Mesenchymal stem cell (in vitro differentiated cells and primary cell): ENCODE measurements around the gene AFAP1.

ENCODE experiments used
- DNase-seq: peaks from one replicate; pipeline ENCODE4 v3.0.0-alpha.2; 2013
- H2AFZ ChIP-seq: one replicate; pipeline ENCODE4 v1.6.1; 2013; ENCODE audit warnings: low read depth, mild to moderate bottlenecking, control low read depth, inconsistent platforms, low read length, moderate library complexity
- H2AK5ac ChIP-seq: 2 replicates; pipeline ENCODE4 v1.6.1; 2013; ENCODE audit warnings: low read length, moderate library complexity, mild to moderate bottlenecking, inconsistent platforms; ENCODE audit not compliant: severe bottlenecking
- H2BK120ac ChIP-seq: one replicate; pipeline ENCODE4 v1.6.1; 2013; ENCODE audit warnings: low read depth, mild to moderate bottlenecking, inconsistent platforms, low read length, moderate library complexity
- H2BK12ac ChIP-seq, 2 experiments: one replicate each; pipeline ENCODE4 v1.6.1; 2013; ENCODE audit warnings: inconsistent platforms in 2 of 2, low read length in 2 of 2, mild to moderate bottlenecking in 2 of 2, moderate library complexity in 2 of 2, control low read depth in 1 of 2
- H2BK15ac ChIP-seq: one replicate; pipeline ENCODE4 v1.6.1; 2013; ENCODE audit warnings: mild to moderate bottlenecking, low read depth, inconsistent platforms; ENCODE audit not compliant: poor library complexity, severe bottlenecking
- H2BK5ac ChIP-seq: 2 replicates; pipeline ENCODE4 v1.6.1; 2013; ENCODE audit warnings: low read depth, mild to moderate bottlenecking, low read length, control low read depth, inconsistent platforms; ENCODE audit not compliant: poor library complexity, severe bottlenecking
- H3K14ac ChIP-seq, 2 experiments: one replicate each; pipeline ENCODE4 v1.6.1; 2013; ENCODE audit warnings: inconsistent platforms in 2 of 2, low read length in 2 of 2, control low read depth in 1 of 2, mild to moderate bottlenecking in 1 of 2, moderate library complexity in 1 of 2
- H3K18ac ChIP-seq, 2 experiments: one replicate each; pipeline ENCODE4 v1.6.1; 2013; ENCODE audit warnings: inconsistent platforms in 2 of 2, low read length in 2 of 2, control low read depth in 1 of 2, low read depth in 1 of 2, mild to moderate bottlenecking in 1 of 2
- H3K23ac ChIP-seq, 2 experiments: one replicate each; pipeline ENCODE4 v1.6.1; 2013; ENCODE audit warnings: inconsistent platforms in 2 of 2, low read length in 2 of 2, mild to moderate bottlenecking in 2 of 2, moderate library complexity in 2 of 2, control low read depth in 1 of 2
- H3K27ac ChIP-seq: 2 replicates; pipeline ENCODE4 v1.5.1; 2013; ENCODE audit warnings: mild to moderate bottlenecking, moderate library complexity, low read length, control low read depth, inconsistent platforms; ENCODE audit not compliant: poor library complexity, severe bottlenecking
- H3K27me3 ChIP-seq, 2 experiments: 2 replicates each; pipeline versions ENCODE4 v1.6.1 to v1.7.0; 2013; ENCODE audit warnings: low read length in 2 of 2, mild to moderate bottlenecking in 2 of 2, moderate library complexity in 2 of 2, control low read depth in 1 of 2, inconsistent platforms in 1 of 2; ENCODE audit not compliant: control insufficient read depth in 1 of 2, insufficient read depth in 1 of 2
- H3K36me3 ChIP-seq, 2 experiments: 2 replicates each; pipeline versions ENCODE4 v1.6.1 to v1.7.0; 2013; ENCODE audit warnings: low read length in 2 of 2, control low read depth in 1 of 2, inconsistent platforms in 1 of 2, low read depth in 1 of 2, mild to moderate bottlenecking in 1 of 2; ENCODE audit not compliant: insufficient read depth in 2 of 2, control insufficient read depth in 1 of 2
- H3K4ac ChIP-seq, 2 experiments: one replicate each; pipeline ENCODE4 v1.6.1; 2013; ENCODE audit warnings: inconsistent platforms in 2 of 2, low read length in 2 of 2, mild to moderate bottlenecking in 2 of 2, moderate library complexity in 2 of 2, control low read depth in 1 of 2, low read depth in 1 of 2
- H3K4me1 ChIP-seq: 2 replicates; pipeline ENCODE4 v1.6.1; 2013; ENCODE audit warnings: low read depth, low read length, control low read depth; ENCODE audit not compliant: control insufficient read depth, insufficient read depth
- H3K4me2 ChIP-seq: 2 replicates; pipeline ENCODE4 v1.6.1; 2013; ENCODE audit warnings: low read length, mild to moderate bottlenecking, inconsistent platforms; ENCODE audit not compliant: poor library complexity, severe bottlenecking
- H3K4me3 ChIP-seq, 2 experiments: 2 replicates each; pipeline versions ENCODE4 v1.5.1 to v1.7.0; 2013; ENCODE audit warnings: low read length in 2 of 2, mild to moderate bottlenecking in 2 of 2, control low read depth in 1 of 2, low read depth in 1 of 2; ENCODE audit not compliant: insufficient read depth in 1 of 2
- H3K79me1 ChIP-seq: replicated peaks from 2 replicates; pipeline ENCODE4 v1.6.1; 2013; ENCODE audit warnings: mild to moderate bottlenecking, control low read depth, low read length, inconsistent platforms; ENCODE audit not compliant: poor library complexity, severe bottlenecking
- H3K9ac ChIP-seq: 2 replicates; pipeline ENCODE4 v1.7.0; 2013; ENCODE audit warnings: mild to moderate bottlenecking, low read length, moderate library complexity
- H3K9me3 ChIP-seq: 2 replicates; pipeline ENCODE4 v1.7.0; 2013; ENCODE audit warnings: mild to moderate bottlenecking, low read length; ENCODE audit not compliant: control insufficient read depth
- H4K8ac ChIP-seq: one replicate; pipeline ENCODE4 v1.6.1; 2013; ENCODE audit warnings: inconsistent platforms, mild to moderate bottlenecking, low read length, moderate library complexity
- H4K91ac ChIP-seq: one replicate; pipeline ENCODE4 v1.6.1; 2013; ENCODE audit warnings: mild to moderate bottlenecking, low read length, inconsistent platforms
- WGBS: methylation state at CpG from one replicate; pipeline ENCODE4 v1.1.7; 2013; ENCODE audit warnings: mixed read lengths; 5-methylcytosine and 5-hydroxymethylcytosine counted together

AFAP1 gene

GRCh38 chr4:7964890-7965662, 25.4 kb upstream of the AFAP1 start:
- peak overlapping the region; percentile 28 for H3K9ac ChIP-seq
- no peak overlapping the region for H2BK5ac ChIP-seq
- no peaks in the 10 kb centered on the region for H3K36me3 ChIP-seq
- H3K27me3 ChIP-seq = no peaks in the 10 kb centered on the region
- H2AFZ ChIP-seq = no peak overlapping the region
- H3K4me1 ChIP-seq = peaks cover 38% of the 10 kb centered on the region
- WGBS = 78% methylated on average over 23 of the region's 23 CpGs
- no peaks in the 10 kb centered on the region for H3K79me1 ChIP-seq
- H2BK15ac ChIP-seq = no peak overlapping the region
- H3K14ac ChIP-seq = peak overlapping the region in 1 of 2 experiments; percentile 22
- H4K91ac ChIP-seq = no peak overlapping the region
- no peak overlapping the region for H2BK120ac ChIP-seq
- H2AK5ac ChIP-seq = no peak overlapping the region
- H3K9me3 ChIP-seq = no peaks in the 10 kb centered on the region
- peak overlapping the region in 1 of 2 experiments; percentile 10 for H3K4me3 ChIP-seq
- H3K23ac ChIP-seq = no peak overlapping the region
- H2BK12ac ChIP-seq = peak overlapping the region in 1 of 2 experiments; percentile 59
- no peak overlapping the region for H3K18ac ChIP-seq
- peak; percentile 57 for DNase-seq
- no peak overlapping the region for H4K8ac ChIP-seq
- H3K4me2 ChIP-seq = no peak overlapping the region
- no peak overlapping the region for H3K27ac ChIP-seq
- H3K4ac ChIP-seq = no peak overlapping the region

- Histone ChIP-seq H3K23ac (no peak overlapping the region), H3K18ac (no peak overlapping the region), H3K9me3 (no peaks in the 10 kb centered on the region), H4K8ac (no peak overlapping the region), H2BK12ac (peak overlapping the region in 1 of 2 experiments; percentile 21), H2BK15ac (no peak overlapping the region), H3K27me3 (no peaks in the 10 kb centered on the region), H2AK5ac (no peak overlapping the region), H2BK120ac (no peak overlapping the region), H3K9ac (peak overlapping the region; percentile 28), H2BK5ac (no peak overlapping the region), H3K27ac (no peak overlapping the region), H3K36me3 (no peaks in the 10 kb centered on the region), H3K4ac (no peak overlapping the region), H3K4me3 (no peak overlapping the region), H4K91ac (peak overlapping the region; percentile 55), H3K14ac (no peak overlapping the region), H3K4me1 (peaks cover 39% of the 10 kb centered on the region), H3K79me1 (no peaks in the 10 kb centered on the region), H2AFZ (no peak overlapping the region), H3K4me2 (no peak overlapping the region)
- WGBS = 76% methylated on average over 4 of the region's 5 CpGs
- DNase-seq = no peak
Measured at GRCh38 chr4:7964459-7964858, 24.8 kb upstream of the AFAP1 start.

GRCh38 chr4:7963691-7964090, 24.0 kb upstream of the AFAP1 start:
- WGBS = 98% methylated on average over 12 of the region's 12 CpGs
- Histone ChIP-seq H3K4ac (no peak overlapping the region), H3K4me1 (peaks cover 37% of the 10 kb centered on the region), H2BK120ac (no peak overlapping the region), H3K18ac (peak overlapping the region in 1 of 2 experiments; percentile 31), H2BK15ac (no peak overlapping the region), H3K36me3 (no peaks in the 10 kb centered on the region), H3K4me3 (no peak overlapping the region), H3K4me2 (no peak overlapping the region), H4K8ac (no peak overlapping the region), H3K9ac (no peak overlapping the region), H2AK5ac (no peak overlapping the region), H3K27me3 (no peaks in the 10 kb centered on the region), H3K14ac (no peak overlapping the region), H3K27ac (no peak overlapping the region), H4K91ac (peak overlapping the region; percentile 1), H3K9me3 (no peaks in the 10 kb centered on the region), H3K23ac (no peak overlapping the region), H2AFZ (no peak overlapping the region), H2BK5ac (no peak overlapping the region), H3K79me1 (no peaks in the 10 kb centered on the region), H2BK12ac (no peak overlapping the region)
- no peak for DNase-seq

GRCh38 chr4:7962609-7963508, 23.2 kb upstream of the AFAP1 start:
- Histone ChIP-seq H3K36me3 (no peaks in the 10 kb centered on the region), H3K4me2 (no peak overlapping the region), H3K79me1 (no peaks in the 10 kb centered on the region), H3K9ac (no peak overlapping the region), H3K4me1 (peaks cover 31% of the 10 kb centered on the region), H4K8ac (no peak overlapping the region), H3K14ac (no peak overlapping the region), H3K27ac (no peak overlapping the region), H4K91ac (no peak overlapping the region), H3K23ac (no peak overlapping the region), H3K4ac (peak overlapping the region in 1 of 2 experiments; percentile 42), H2AK5ac (peak overlapping the region; percentile 84), H2BK5ac (no peak overlapping the region), H3K18ac (peak overlapping the region in 1 of 2 experiments; percentile 56), H3K27me3 (no peaks in the 10 kb centered on the region), H3K4me3 (no peak overlapping the region), H2BK15ac (peak overlapping the region; percentile 71), H2AFZ (no peak overlapping the region), H2BK12ac (peak overlapping the region; percentile 64), H2BK120ac (no peak overlapping the region), H3K9me3 (no peaks in the 10 kb centered on the region)
- WGBS = 89% methylated on average over 17 of the region's 17 CpGs
- no peak for DNase-seq
